HepG2 (cell line): ENCODE data around the gene TBC1D14. TPM values are rescaled to one million over a fixed set of nuclear protein-coding genes. Genes with fewer than 3 reads are reported as not detected.

Experiments used
- ARHGAP35 ChIP-seq: sonication (generic); formaldehyde crosslinking; IDR thresholded peaks from 2 replicates; pipeline ENCODE4 v1.9.0; 2022; ENCODE audit warnings: mild to moderate bottlenecking, inconsistent platforms, moderate library complexity, missing genetic modification reagents, borderline replicate concordance
- ERF ChIP-seq: IDR thresholded peaks from 2 replicates; pipeline ENCODE4 v1.6.1; 2018; ENCODE audit warnings: missing biosample characterization, missing genetic modification reagents
- HDAC2 ChIP-seq: sonication (generic); formaldehyde crosslinking; IDR thresholded peaks from 2 replicates; pipeline ENCODE4 v1.4.0; 2020; ENCODE audit warnings: missing genetic modification reagents
- MIER3 ChIP-seq: IDR thresholded peaks from 2 replicates; pipeline ENCODE4 v1.6.1; 2016; ENCODE audit warnings: missing compliant biosample characterization, borderline replicate concordance
- NFKB2 ChIP-seq: sonication (generic); formaldehyde crosslinking; IDR thresholded peaks from 2 replicates; pipeline ENCODE4 v1.4.0; 2020; ENCODE audit warnings: missing genetic modification reagents, borderline replicate concordance
- TBX2 ChIP-seq: sonication (generic); formaldehyde crosslinking; IDR thresholded peaks from 2 replicates; pipeline ENCODE4 v1.5.0; 2020; ENCODE audit warnings: missing genetic modification reagents, mild to moderate bottlenecking, borderline replicate concordance
- ZKSCAN5 ChIP-seq: sonication (generic); formaldehyde crosslinking; IDR thresholded peaks from 2 replicates; pipeline ENCODE4 v1.5.1; 2020; ENCODE audit warnings: mild to moderate bottlenecking, missing genetic modification reagents
- ZNF280D ChIP-seq: sonication (generic); formaldehyde crosslinking; IDR thresholded peaks from 2 replicates; pipeline ENCODE4 v1.5.1; 2020; ENCODE audit warnings: mild to moderate bottlenecking, missing genetic modification reagents
- ZNF44 ChIP-seq: sonication (generic); formaldehyde crosslinking; IDR thresholded peaks from 2 replicates; pipeline ENCODE4 v1.5.1; 2020; ENCODE audit warnings: mild to moderate bottlenecking, missing genetic modification reagents
- ZNF501 ChIP-seq: sonication (generic); formaldehyde crosslinking; IDR thresholded peaks from 2 replicates; pipeline ENCODE4 v1.5.1; 2020; ENCODE audit warnings: mild to moderate bottlenecking, moderate library complexity, missing genetic modification reagents
- ZNF577 ChIP-seq: sonication (generic); formaldehyde crosslinking; IDR thresholded peaks from 2 replicates; pipeline ENCODE4 v1.4.0; 2020; ENCODE audit warnings: mild to moderate bottlenecking, low read depth, missing genetic modification reagents, borderline replicate concordance
- ZNF615 ChIP-seq: sonication (generic); formaldehyde crosslinking; IDR thresholded peaks from 2 replicates; pipeline ENCODE4 v1.5.0; 2020; ENCODE audit warnings: mild to moderate bottlenecking, missing genetic modification reagents, borderline replicate concordance
- ZNF770 ChIP-seq: sonication (generic); formaldehyde crosslinking; IDR thresholded peaks from 2 replicates; pipeline ENCODE4 v1.5.0; 2020; ENCODE audit warnings: mild to moderate bottlenecking, missing genetic modification reagents
- ZNF773 ChIP-seq: sonication (generic); formaldehyde crosslinking; IDR thresholded peaks from 2 replicates; pipeline ENCODE4 v1.4.0; 2020; ENCODE audit warnings: missing genetic modification reagents, borderline replicate concordance
- ZNF775 ChIP-seq: sonication (generic); formaldehyde crosslinking; IDR thresholded peaks from 2 replicates; pipeline ENCODE4 v1.4.0; 2020; ENCODE audit warnings: missing genetic modification reagents, mild to moderate bottlenecking, moderate library complexity, borderline replicate concordance
- ZNF878 ChIP-seq: sonication (generic); formaldehyde crosslinking; IDR thresholded peaks from 2 replicates; pipeline ENCODE4 v1.8.1; 2023; ENCODE audit warnings: mild to moderate bottlenecking, missing genetic modification reagents, moderate library complexity
- polyA plus RNA-seq, 8 experiments: library from polyadenylated mRNA; depleted of rRNA in 3 of 8; stranded (reverse) in 7 of 8; unstranded in 1 of 8; fragments of >200 nt; fragmentation: Illumina TruSeq in 4 of 8; extraction: Trizol in 4 of 8; gene quantifications; 2 replicates each; pipeline versions ENCODE4 v1.2.1 to v1.2.3, GENCODE V29; 2011 to 2016; ENCODE audit warnings: low read depth in 4 of 8, missing spikeins in 1 of 8, mixed read lengths in 1 of 8; ENCODE audit not compliant: insufficient read depth in 1 of 8
- total RNA-seq, 5 experiments: library from RNA; depleted of rRNA; stranded (reverse); fragments of >200 nt; fragmentation: Illumina TruSeq; extraction: Trizol; gene quantifications; 2 replicates each; pipeline ENCODE4 v1.2.3, GENCODE V29; 2016; ENCODE audit warnings: low read depth in 1 of 5
- TF ChIP-seq, protein P1 (sequence below): sonication (generic); formaldehyde crosslinking; IDR thresholded peaks from 2 replicates; pipeline ENCODE4 v1.4.0; 2020; ENCODE audit warnings: missing genetic modification reagents
- TF ChIP-seq, protein P2 (sequence below): sonication (generic); formaldehyde crosslinking; IDR thresholded peaks from 2 replicates; pipeline ENCODE4 v1.5.0; 2020; ENCODE audit warnings: missing genetic modification reagents, mild to moderate bottlenecking, borderline replicate concordance

Gene TBC1D14
- total and polyA plus RNA-seq, 2 of the 13 experiments (the other 11 are each of a cell fraction or from before 2014, with no cell fraction given) = 29.5 to 46.5 TPM

GRCh38 chr4:6893449-6894085 is 16.1 kb upstream of the TBC1D14 start (continued):
- TF ChIP-seq, protein P1, sequence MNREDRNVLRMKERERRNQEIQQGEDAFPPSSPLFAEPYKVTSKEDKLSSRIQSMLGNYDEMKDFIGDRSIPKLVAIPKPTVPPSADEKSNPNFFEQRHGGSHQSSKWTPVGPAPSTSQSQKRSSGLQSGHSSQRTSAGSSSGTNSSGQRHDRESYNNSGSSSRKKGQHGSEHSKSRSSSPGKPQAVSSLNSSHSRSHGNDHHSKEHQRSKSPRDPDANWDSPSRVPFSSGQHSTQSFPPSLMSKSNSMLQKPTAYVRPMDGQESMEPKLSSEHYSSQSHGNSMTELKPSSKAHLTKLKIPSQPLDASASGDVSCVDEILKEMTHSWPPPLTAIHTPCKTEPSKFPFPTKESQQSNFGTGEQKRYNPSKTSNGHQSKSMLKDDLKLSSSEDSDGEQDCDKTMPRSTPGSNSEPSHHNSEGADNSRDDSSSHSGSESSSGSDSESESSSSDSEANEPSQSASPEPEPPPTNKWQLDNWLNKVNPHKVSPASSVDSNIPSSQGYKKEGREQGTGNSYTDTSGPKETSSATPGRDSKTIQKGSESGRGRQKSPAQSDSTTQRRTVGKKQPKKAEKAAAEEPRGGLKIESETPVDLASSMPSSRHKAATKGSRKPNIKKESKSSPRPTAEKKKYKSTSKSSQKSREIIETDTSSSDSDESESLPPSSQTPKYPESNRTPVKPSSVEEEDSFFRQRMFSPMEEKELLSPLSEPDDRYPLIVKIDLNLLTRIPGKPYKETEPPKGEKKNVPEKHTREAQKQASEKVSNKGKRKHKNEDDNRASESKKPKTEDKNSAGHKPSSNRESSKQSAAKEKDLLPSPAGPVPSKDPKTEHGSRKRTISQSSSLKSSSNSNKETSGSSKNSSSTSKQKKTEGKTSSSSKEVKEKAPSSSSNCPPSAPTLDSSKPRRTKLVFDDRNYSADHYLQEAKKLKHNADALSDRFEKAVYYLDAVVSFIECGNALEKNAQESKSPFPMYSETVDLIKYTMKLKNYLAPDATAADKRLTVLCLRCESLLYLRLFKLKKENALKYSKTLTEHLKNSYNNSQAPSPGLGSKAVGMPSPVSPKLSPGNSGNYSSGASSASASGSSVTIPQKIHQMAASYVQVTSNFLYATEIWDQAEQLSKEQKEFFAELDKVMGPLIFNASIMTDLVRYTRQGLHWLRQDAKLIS (CRISPR knock-in tag) = peak; percentile 80; the same call in 1 of the 2 replicates
- TF ChIP-seq ZNF44 (CRISPR knock-in tag) (no peak), ZNF773 (0 out of 2 replicates have a peak, but pooled peaks have one; percentile 15), ZNF775 (CRISPR knock-in tag) (peak; percentile 81; the same call in 1 of the 2 replicates), ZNF280D (CRISPR knock-in tag) (peak; percentile 79; the same call in 1 of the 2 replicates), ERF (CRISPR knock-in tag) (peak; percentile 91), ARHGAP35 (no peak), HDAC2 (CRISPR knock-in tag) (peak; percentile 95), ZNF878 (CRISPR knock-in tag) (peak; percentile 87), MIER3 (CRISPR knock-in tag) (peak; percentile 95), ZNF615 (CRISPR knock-in tag) (no peak), ZNF501 (CRISPR knock-in tag) (no peak), TBX2 (CRISPR knock-in tag) (peak; percentile 84), NFKB2 (CRISPR knock-in tag) (peak; percentile 31; the same call in 1 of the 2 replicates), ZNF577 (CRISPR knock-in tag) (no peak), ZKSCAN5 (CRISPR knock-in tag) (no peak), ZNF770 (CRISPR knock-in tag) (0 out of 2 replicates have a peak, but pooled peaks have one; percentile 14)
- TF ChIP-seq, protein P2, sequence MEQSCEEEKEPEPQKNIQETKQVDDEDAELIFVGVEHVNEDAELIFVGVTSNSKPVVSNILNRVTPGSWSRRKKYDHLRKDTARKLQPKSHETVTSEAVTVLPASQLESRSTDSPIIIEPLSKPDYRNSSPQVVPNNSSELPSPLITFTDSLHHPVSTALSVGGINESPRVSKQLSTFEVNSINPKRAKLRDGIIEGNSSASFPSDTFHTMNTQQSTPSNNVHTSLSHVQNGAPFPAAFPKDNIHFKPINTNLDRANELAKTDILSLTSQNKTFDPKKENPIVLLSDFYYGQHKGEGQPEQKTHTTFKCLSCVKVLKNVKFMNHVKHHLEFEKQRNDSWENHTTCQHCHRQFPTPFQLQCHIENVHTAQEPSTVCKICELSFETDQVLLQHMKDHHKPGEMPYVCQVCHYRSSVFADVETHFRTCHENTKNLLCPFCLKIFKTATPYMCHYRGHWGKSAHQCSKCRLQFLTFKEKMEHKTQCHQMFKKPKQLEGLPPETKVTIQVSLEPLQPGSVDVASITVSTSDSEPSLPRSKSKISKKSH = no peak
